GM19452 (cell line): Measurements from ENCODE around the gene ADGRV1.
"Not testable (repeated sequence)": the region's sequence is repeated elsewhere in the genome, so short reads cannot be mapped to it uniquely, and the experiment has no call there.

Experiments used
- ATAC-seq: cut with Tn5 transposase; IDR thresholded peaks from one replicate; pipeline ENCODE4 v1.9.1; 2021; ENCODE audit not compliant: unreplicated experiment

ADGRV1 gene

GRCh38 chr5:90899014-90899604 is 340.5 kb downstream of the ADGRV1 start:
- ATAC-seq = no peak

GRCh38 chr5:90901261-90901660 is 342.7 kb downstream of the ADGRV1 start:
- no peak for ATAC-seq

- no peak for ATAC-seq
Measured at GRCh38 chr5:90902170-90902569, 343.6 kb downstream of the ADGRV1 start.

GRCh38 chr5:90902651-90903386 is 344.2 kb downstream of the ADGRV1 start:
- ATAC-seq = no peak

- no peak for ATAC-seq
Measured at GRCh38 chr5:90909101-90909503, 350.5 kb downstream of the ADGRV1 start.

- ATAC-seq = no peak
Measured at GRCh38 chr5:90909940-90910339, 351.3 kb downstream of the ADGRV1 start.

GRCh38 chr5:90911169-90911568 is 352.6 kb downstream of the ADGRV1 start:
- ATAC-seq = no peak

GRCh38 chr5:90912476-90912875 is 353.9 kb downstream of the ADGRV1 start:
- ATAC-seq = no peak

GRCh38 chr5:90915393-90915792 is 356.8 kb downstream of the ADGRV1 start:
- no peak for ATAC-seq

- ATAC-seq = no peak
Measured at GRCh38 chr5:90916947-90917800, 358.6 kb downstream of the ADGRV1 start.

GRCh38 chr5:90917928-90918668 is 359.5 kb downstream of the ADGRV1 start:
- ATAC-seq = no peak

GRCh38 chr5:90921418-90921973 is 362.9 kb downstream of the ADGRV1 start:
- ATAC-seq = no peak

- not testable (repeated sequence) for ATAC-seq
Measured at GRCh38 chr5:90924222-90924621, 365.6 kb downstream of the ADGRV1 start.

GRCh38 chr5:90929013-90929839 is 370.6 kb downstream of the ADGRV1 start:
- ATAC-seq = not testable (repeated sequence)

GRCh38 chr5:90930062-90930461 is 371.5 kb downstream of the ADGRV1 start:
- ATAC-seq = no peak

GRCh38 chr5:90930756-90931431 is 372.3 kb downstream of the ADGRV1 start:
- ATAC-seq = no peak

- ATAC-seq = peak; percentile 72
Measured at GRCh38 chr5:90932052-90932699, 373.6 kb downstream of the ADGRV1 start.

- ATAC-seq = no peak
Measured at GRCh38 chr5:90933298-90933697, 374.7 kb downstream of the ADGRV1 start.
